IMR-90 (cell line): Measurements from ENCODE around the gene CAPN5. TPM values are rescaled to one million over a fixed set of nuclear protein-coding genes. Genes with fewer than 3 reads are reported as not detected.
A peak's percentile ranks its signal among the peaks of the same experiment; 100 is the strongest.

Experiments
- ATAC-seq: fragments of 200-7000 bp; cut with Tn5 transposase; 2 replicates; pipeline ENCODE4 v1.9.1; 2020; ENCODE audit warnings: low read depth, mild to moderate bottlenecking, moderate library complexity
- BruUV-seq: library from RNA; stranded (reverse); fragments of 400-500 nt; replicated peaks from 2 replicates; lab custom pipeline; 2021; lab: Mats Ljungman, UMichigan
- CTCF ChIA-PET: fragments of 300-600 bp; formaldehyde crosslinking; extraction: SDS; loops from one replicate; lab custom pipeline; 2021; ENCODE audit warnings: antibody characterized with exemption; lab: Yijun Ruan, JAX
- POLR2A ChIA-PET: fragments of 300-600 bp; sonication (Branson Sonifier 250); formaldehyde crosslinking; loops from one replicate; lab custom pipeline; 2022; ENCODE audit warnings: antibody characterized with exemption; ENCODE audit not compliant: unreplicated experiment; lab: Charles Lee
- DNase-seq: peaks from one replicate; pipeline ENCODE4 v3.0.0; 2013
- H2AFZ ChIP-seq: replicated peaks from 2 replicates; pipeline ENCODE3; 2013; ENCODE audit warnings: low read length, mild to moderate bottlenecking; ENCODE audit not compliant: poor library complexity
- H2AK5ac ChIP-seq: 2 replicates; pipeline ENCODE4 v1.6.1; 2013; ENCODE audit warnings: low read depth, low read length, inconsistent platforms
- H2AK9ac ChIP-seq: replicated peaks from 2 replicates; pipeline ENCODE3; 2013; ENCODE audit warnings: mild to moderate bottlenecking, low read depth, low read length, moderate library complexity; ENCODE audit not compliant: poor library complexity
- H2BK120ac ChIP-seq: 2 replicates; pipeline ENCODE4 v1.6.1; 2013; ENCODE audit warnings: low read depth, low read length, inconsistent platforms
- H2BK15ac ChIP-seq: 3 replicates; pipeline ENCODE4 v1.6.1; 2013; ENCODE audit warnings: low read depth, low read length, inconsistent platforms
- H2BK20ac ChIP-seq: 2 replicates; pipeline ENCODE4 v1.6.1; 2013; ENCODE audit warnings: low read depth, mild to moderate bottlenecking, inconsistent platforms, low read length, moderate library complexity
- H2BK5ac ChIP-seq: 2 replicates; pipeline ENCODE4 v1.6.1; 2013; ENCODE audit warnings: mild to moderate bottlenecking, low read depth, low read length, inconsistent platforms; ENCODE audit not compliant: poor library complexity, severe bottlenecking
- H3K14ac ChIP-seq: replicated peaks from 2 replicates; pipeline ENCODE4 v1.6.1; 2013; ENCODE audit warnings: low read depth, low read length, inconsistent platforms
- H3K18ac ChIP-seq: 2 replicates; pipeline ENCODE4 v1.6.1; 2013; ENCODE audit warnings: low read depth, low read length, control low read depth
- H3K23ac ChIP-seq: 2 replicates; pipeline ENCODE4 v1.6.1; 2013; ENCODE audit warnings: low read depth, low read length, inconsistent platforms
- H3K27ac ChIP-seq: 2 replicates; pipeline ENCODE4 v1.5.1; 2013; ENCODE audit warnings: mild to moderate bottlenecking, control low read depth, low read length; ENCODE audit not compliant: insufficient read depth
- H3K27me3 ChIP-seq: 2 replicates; pipeline ENCODE4 v1.6.1; 2013; ENCODE audit warnings: low read length; ENCODE audit not compliant: control insufficient read depth, insufficient read depth
- H3K36me3 ChIP-seq: 2 replicates; pipeline ENCODE4 v1.6.1; 2013; ENCODE audit warnings: low read length, mixed read lengths; ENCODE audit not compliant: control insufficient read depth, insufficient read depth
- H3K4ac ChIP-seq: 2 replicates; pipeline ENCODE4 v1.6.1; 2013; ENCODE audit warnings: low read depth, low read length, inconsistent platforms
- H3K4me1 ChIP-seq: 2 replicates; pipeline ENCODE4 v1.6.1; 2013; ENCODE audit warnings: low read length, mixed read lengths; ENCODE audit not compliant: control insufficient read depth, insufficient read depth
- H3K4me2 ChIP-seq: 2 replicates; pipeline ENCODE4 v1.6.1; 2013; ENCODE audit warnings: low read depth, mild to moderate bottlenecking, control low read depth, low read length, moderate library complexity
- H3K4me3 ChIP-seq: 2 replicates; pipeline ENCODE4 v1.5.1; 2013; ENCODE audit warnings: low read depth, mild to moderate bottlenecking, control low read depth, low read length, moderate library complexity; ENCODE audit not compliant: insufficient read depth
- H3K56ac ChIP-seq: 2 replicates; pipeline ENCODE4 v1.6.1; 2013; ENCODE audit warnings: low read length, inconsistent platforms; ENCODE audit not compliant: insufficient read depth; ENCODE audit errors: extremely low read depth
- H3K79me1 ChIP-seq, 2 experiments: 2 replicates each; pipeline ENCODE4 v1.6.1; 2013; ENCODE audit warnings: low read length in 2 of 2, inconsistent platforms in 1 of 2, low read depth in 1 of 2
- H3K9ac ChIP-seq: 2 replicates; pipeline ENCODE4 v1.6.1; 2013; ENCODE audit warnings: low read depth, low read length, control low read depth
- H3K9me1 ChIP-seq: 2 replicates; pipeline ENCODE4 v1.6.1; 2013; ENCODE audit warnings: low read length, inconsistent platforms; ENCODE audit not compliant: insufficient read depth
- H3K9me3 ChIP-seq: 2 replicates; pipeline ENCODE4 v1.6.1; 2013; ENCODE audit warnings: low read length; ENCODE audit not compliant: control insufficient read depth, insufficient read depth
- H4K20me1 ChIP-seq: 2 replicates; pipeline ENCODE4 v1.6.1; 2013; ENCODE audit warnings: low read length, inconsistent platforms; ENCODE audit not compliant: insufficient read depth
- H4K5ac ChIP-seq: 2 replicates; pipeline ENCODE4 v1.6.1; 2013; ENCODE audit warnings: mild to moderate bottlenecking, low read depth, low read length, control low read depth
- H4K8ac ChIP-seq, 2 experiments: 2 replicates each; pipeline ENCODE4 v1.6.1; 2013; ENCODE audit warnings: low read depth in 2 of 2, low read length in 2 of 2, control low read depth in 1 of 2, inconsistent platforms in 1 of 2
- H4K91ac ChIP-seq: 2 replicates; pipeline ENCODE4 v1.6.1; 2013; ENCODE audit warnings: low read depth, low read length, inconsistent platforms; ENCODE audit not compliant: insufficient read depth
- CEBPB ChIP-seq: IDR thresholded peaks from 2 replicates; pipeline ENCODE4 v1.6.1; 2012; ENCODE audit warnings: low read depth, low read length, improper control_type of control experiment
- CHD1 ChIP-seq: IDR thresholded peaks from 2 replicates; pipeline ENCODE4 v1.6.1; 2012; ENCODE audit warnings: low read depth, low read length, improper control_type of control experiment
- NFE2L2 ChIP-seq: fragments of 150-350 bp; IDR thresholded peaks from 2 replicates; pipeline ENCODE4 v1.6.1; 2016; ENCODE audit warnings: low read depth, mild to moderate bottlenecking, low read length
- RAD21 ChIP-seq: IDR thresholded peaks from 2 replicates; pipeline ENCODE4 v1.6.1; 2012; ENCODE audit warnings: low read length, improper control_type of control experiment
- SMC3 ChIP-seq: fragments of 150-350 bp; IDR thresholded peaks from 2 replicates; pipeline ENCODE4 v1.6.1; 2016; ENCODE audit warnings: low read depth, mild to moderate bottlenecking, antibody characterized with exemption, low read length, moderate library complexity
- WGBS, 2 experiments: methylation state at CpG; one replicate each; pipeline versions ENCODE4 v1.1.5 to v1.1.7; 2013; ENCODE audit warnings: missing lambda C conversion rate in 2 of 2; ENCODE audit not compliant: insufficient read length in 1 of 2; ENCODE audit errors: extremely low coverage in 2 of 2; 5-methylcytosine and 5-hydroxymethylcytosine counted together
- dilution Hi-C: fragments of 300-500 bp; cut with HindIII; formaldehyde crosslinking; loops from one replicate; pipeline ENCODE4 v1.14.3; 2018; ENCODE audit warnings: low sequenced_read_pairs; ENCODE audit not compliant: unreplicated experiment
- in situ Hi-C: fragments of 300-500 bp; cut with MboI; formaldehyde crosslinking; loops from 3 replicates; pipeline ENCODE4 v1.14.3; 2019; ENCODE audit warnings: low sequenced_read_pairs, inconsistent platforms, mixed read lengths
- intact Hi-C: fragments of 100-400 bp; cut with micrococcal nuclease; formaldehyde crosslinking; loops from 2 replicates; pipeline ENCODE4 v1.10.0; 2022
- polyA plus RNA-seq, 3 experiments: library from polyadenylated mRNA; depleted of rRNA; stranded (reverse); fragments of >200 nt; gene quantifications; 2 replicates each; pipeline ENCODE4 v1.2.3, GENCODE V29; 2012; ENCODE audit warnings: low replicate concordance in 1 of 3
- total RNA-seq: library from RNA; depleted of rRNA; stranded (reverse); fragments of >200 nt; gene quantifications from 2 replicates; pipeline ENCODE4 v1.2.3, GENCODE V29; 2012
- TF ChIP-seq, protein P1 (sequence below): conservative IDR thresholded peaks from 2 replicates; pipeline ENCODE4 v1.5.1; 2012; ENCODE audit warnings: mild to moderate bottlenecking, low read depth, low read length, improper control_type of control experiment

Gene CAPN5
- total and polyA plus RNA-seq, 2 of the 4 experiments (the other 2 are of a cell fraction), result 8.1 to 24.0 TPM

DNA sequence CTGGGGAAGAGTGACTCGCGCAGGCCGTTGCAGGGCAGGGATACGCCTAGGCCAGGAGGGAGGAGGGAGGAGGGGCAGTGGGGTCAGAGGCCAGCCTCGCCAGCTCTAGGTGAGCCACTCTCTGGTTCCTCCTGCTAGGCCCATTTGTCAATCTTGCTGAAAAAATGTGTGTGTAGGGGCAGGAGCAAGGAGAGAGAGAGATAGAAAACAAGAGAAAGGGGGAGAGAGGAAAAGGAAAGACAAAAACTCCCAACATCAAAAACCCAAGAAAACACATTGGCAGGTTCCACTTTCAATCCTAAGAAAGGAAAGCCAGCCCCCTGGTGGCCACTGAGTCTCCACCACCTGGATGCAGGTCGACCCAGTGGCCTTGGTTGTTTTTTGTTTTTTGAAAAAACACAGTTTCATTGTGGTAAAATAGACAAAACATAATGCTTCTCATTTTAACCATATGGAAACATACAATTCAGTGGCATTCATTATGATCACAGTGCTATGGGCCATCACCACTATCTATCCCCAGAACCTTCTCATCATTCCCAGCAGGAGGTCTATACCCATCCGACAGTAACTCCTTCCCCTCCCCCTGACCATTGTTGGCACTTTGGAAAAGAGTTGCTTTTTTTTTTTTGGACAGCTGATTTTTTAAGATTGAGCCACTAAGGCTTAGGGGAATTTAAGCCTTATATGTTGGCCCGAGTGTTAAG, 46.8 kb downstream of the CAPN5 start:
- intact Hi-C loops, result loop anchor here (1.0 kb wide), 1 partner anchor 66 kb away; no protein-coding TSS in a partner anchor
- WGBS, 2 experiments, result 60% methylated on average over 2 of the region's 8 CpGs; no CpG with 5 or more reads in 1 of the 2 experiments
- no peak overlapping the region for H3K4me3 ChIP-seq
- no peak overlapping the region for H3K14ac ChIP-seq
- peaks cover 5% of the 10 kb centered on the region for H3K4me1 ChIP-seq
- no peaks in the 10 kb centered on the region for H3K27me3 ChIP-seq
- no peak overlapping the region for H4K91ac ChIP-seq
- TF ChIP-seq RAD21, result peak; percentile 53
- no peak for TF ChIP-seq CEBPB
- peak; percentile 56 for TF ChIP-seq SMC3
- TF ChIP-seq, protein P1, sequence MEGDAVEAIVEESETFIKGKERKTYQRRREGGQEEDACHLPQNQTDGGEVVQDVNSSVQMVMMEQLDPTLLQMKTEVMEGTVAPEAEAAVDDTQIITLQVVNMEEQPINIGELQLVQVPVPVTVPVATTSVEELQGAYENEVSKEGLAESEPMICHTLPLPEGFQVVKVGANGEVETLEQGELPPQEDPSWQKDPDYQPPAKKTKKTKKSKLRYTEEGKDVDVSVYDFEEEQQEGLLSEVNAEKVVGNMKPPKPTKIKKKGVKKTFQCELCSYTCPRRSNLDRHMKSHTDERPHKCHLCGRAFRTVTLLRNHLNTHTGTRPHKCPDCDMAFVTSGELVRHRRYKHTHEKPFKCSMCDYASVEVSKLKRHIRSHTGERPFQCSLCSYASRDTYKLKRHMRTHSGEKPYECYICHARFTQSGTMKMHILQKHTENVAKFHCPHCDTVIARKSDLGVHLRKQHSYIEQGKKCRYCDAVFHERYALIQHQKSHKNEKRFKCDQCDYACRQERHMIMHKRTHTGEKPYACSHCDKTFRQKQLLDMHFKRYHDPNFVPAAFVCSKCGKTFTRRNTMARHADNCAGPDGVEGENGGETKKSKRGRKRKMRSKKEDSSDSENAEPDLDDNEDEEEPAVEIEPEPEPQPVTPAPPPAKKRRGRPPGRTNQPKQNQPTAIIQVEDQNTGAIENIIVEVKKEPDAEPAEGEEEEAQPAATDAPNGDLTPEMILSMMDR, result peak; percentile 64
- no peak for TF ChIP-seq NFE2L2
- TF ChIP-seq CHD1, result no peak
- no peak overlapping the region for H3K56ac ChIP-seq
- no peak overlapping the region for H3K23ac ChIP-seq
- H3K27ac ChIP-seq, result no peak overlapping the region
- peaks cover 11% of the 10 kb centered on the region; the same call in 1 of the 2 replicates for H3K36me3 ChIP-seq
- H4K8ac ChIP-seq, result no peak overlapping the region
- H2AK9ac ChIP-seq, result no peak overlapping the region
- no peak overlapping the region for H4K5ac ChIP-seq
- BruUV-seq, result no TSS peak
- H3K79me1 ChIP-seq, result peaks cover 0 to 4% of the 10 kb centered on the region in 2 experiments; a peak in 1 of 4 replicates
- H3K9me3 ChIP-seq, result no peaks in the 10 kb centered on the region
- H2BK20ac ChIP-seq, result no peak overlapping the region
- no peak overlapping the region for H3K18ac ChIP-seq
- no peak overlapping the region for H2BK5ac ChIP-seq
- H2AFZ ChIP-seq, result no peak overlapping the region
- dilution Hi-C loops, result no loop called here
- no peak overlapping the region for H2AK5ac ChIP-seq
- no peak overlapping the region for H2BK120ac ChIP-seq
- in situ Hi-C loops, result no loop called here
- CTCF ChIA-PET, result interaction anchor here (0.9 to 2.4 kb wide), 2 partner anchors 14 kb away, joined by 3 to 6 read pairs; no protein-coding TSS in a partner anchor
- H4K20me1 ChIP-seq, result no peaks in the 10 kb centered on the region; the same call in 1 of the 2 replicates
- H3K4ac ChIP-seq, result no peak overlapping the region
- H3K9me1 ChIP-seq, result peaks cover 3% of the 10 kb centered on the region; the same call in 1 of the 2 replicates
- no peak overlapping the region for H3K4me2 ChIP-seq
- POLR2A ChIA-PET, result no interaction called here
- DNase-seq, result peak; percentile 38
- no peak overlapping the region for H2BK15ac ChIP-seq
- ATAC-seq, result no peak
- H3K9ac ChIP-seq, result no peak overlapping the region
